Neural cell (in vitro differentiated cells): ENCODE results near the gene AGXT2. TPM values are rescaled to one million over a fixed set of nuclear protein-coding genes. Genes with fewer than 3 reads are reported as not detected.

Experiments used
- H2AFZ ChIP-seq: fragments of 200-600, 300-800 bp; sonication (generic), shearing (Covaris generic); 2 replicates; pipeline ENCODE4 v1.6.0; 2014; ENCODE audit warnings: low read depth, mild to moderate bottlenecking, antibody characterized with exemption, low read length, moderate library complexity
- H3F3A ChIP-seq: fragments of 200-600 bp; shearing (Covaris generic); 2 replicates; pipeline ENCODE4 v1.6.1; 2016; ENCODE audit warnings: mild to moderate bottlenecking, moderate library complexity, mixed read lengths, antibody characterized with exemption, low read length; ENCODE audit not compliant: insufficient read depth, poor library complexity, severe bottlenecking
- H3K27ac ChIP-seq: fragments of 200-600, 300-800 bp; sonication (generic), shearing (Covaris generic); 2 replicates; pipeline ENCODE4 v1.5.1; 2014; ENCODE audit warnings: mild to moderate bottlenecking, low read length, moderate library complexity
- H3K27me3 ChIP-seq: fragments of 300-800, 200-600 bp; sonication (generic), shearing (Covaris generic); 2 replicates; pipeline ENCODE4 v1.6.0; 2014; ENCODE audit warnings: mild to moderate bottlenecking, low read depth, low read length, moderate library complexity; ENCODE audit not compliant: insufficient read depth
- H3K36me3 ChIP-seq: fragments of 300-800, 200-600 bp; sonication (generic), shearing (Covaris generic); 2 replicates; pipeline ENCODE4 v1.5.1; 2014; ENCODE audit warnings: mild to moderate bottlenecking, antibody characterized with exemption, low read length, moderate library complexity; ENCODE audit not compliant: insufficient read depth
- H3K4me2 ChIP-seq: fragments of 300-800, 200-600 bp; sonication (generic), shearing (Covaris generic); 2 replicates; pipeline ENCODE4 v1.6.0; 2014; ENCODE audit warnings: mild to moderate bottlenecking, low read length
- H3K4me3 ChIP-seq: fragments of 300-800, 200-600 bp; sonication (generic), shearing (Covaris generic); 2 replicates; pipeline ENCODE4 v1.5.1; 2014; ENCODE audit warnings: mild to moderate bottlenecking, low read length, moderate library complexity
- H3K79me2 ChIP-seq: fragments of 200-600 bp; shearing (Covaris generic); replicated peaks from 2 replicates; pipeline ENCODE4 v1.6.0; 2014; ENCODE audit warnings: mild to moderate bottlenecking, low read length, moderate library complexity; ENCODE audit not compliant: insufficient read depth
- H3K9ac ChIP-seq: fragments of 300-800, 200-600 bp; sonication (generic), shearing (Covaris generic); 2 replicates; pipeline ENCODE4 v1.6.1; 2016; ENCODE audit warnings: mild to moderate bottlenecking, low read length, mixed read lengths
- H3K9me2 ChIP-seq: fragments of 200-600 bp; shearing (Covaris generic); 2 replicates; pipeline ENCODE4 v1.6.1; 2016; ENCODE audit warnings: mild to moderate bottlenecking, low read length, mixed read lengths; ENCODE audit not compliant: insufficient read depth
- H3K9me3 ChIP-seq: fragments of 200-600, 300-800 bp; sonication (generic), shearing (Covaris generic); 2 replicates; pipeline ENCODE4 v1.6.1; 2016; ENCODE audit warnings: mild to moderate bottlenecking, mixed run types, low read length, moderate library complexity, mixed read lengths
- H4K20me1 ChIP-seq: fragments of 200-600 bp; shearing (Covaris generic); 2 replicates; pipeline ENCODE4 v1.6.1; 2016; ENCODE audit warnings: mild to moderate bottlenecking, mixed run types; ENCODE audit not compliant: insufficient read depth
- CTCF ChIP-seq: fragments of 450-650 bp; IDR thresholded peaks from 2 replicates; pipeline ENCODE4 v1.5.1; 2014; ENCODE audit warnings: antibody characterized with exemption, mild to moderate bottlenecking, moderate library complexity; ENCODE audit not compliant: poor library complexity, severe bottlenecking
- EP300 ChIP-seq: fragments of 450-650 bp; conservative IDR thresholded peaks from 2 replicates; pipeline ENCODE4 v1.6.1; 2014; ENCODE audit warnings: antibody characterized with exemption, mild to moderate bottlenecking, moderate library complexity; ENCODE audit not compliant: poor library complexity, severe bottlenecking
- EZH2 ChIP-seq: fragments of 200-600, 300-800 bp; shearing (Covaris generic), sonication (generic); IDR thresholded peaks from 2 replicates; pipeline ENCODE4 v1.6.1; 2014; ENCODE audit warnings: antibody characterized with exemption, low read length, borderline replicate concordance, mild to moderate bottlenecking; ENCODE audit not compliant: insufficient read depth, poor library complexity, severe bottlenecking
- MXI1 ChIP-seq: fragments of 450-650 bp; conservative IDR thresholded peaks from 2 replicates; pipeline ENCODE4 v1.6.1; 2014; ENCODE audit warnings: antibody characterized with exemption, mild to moderate bottlenecking; ENCODE audit not compliant: poor library complexity, severe bottlenecking
- POLR2AphosphoS5 ChIP-seq: IDR thresholded peaks from 2 replicates; pipeline ENCODE4 v1.6.1; 2012
- RAD21 ChIP-seq: fragments of 450-650 bp; conservative IDR thresholded peaks from 2 replicates; pipeline ENCODE4 v1.6.1; 2014; ENCODE audit warnings: antibody characterized with exemption, mild to moderate bottlenecking, moderate library complexity
- REST ChIP-seq: IDR thresholded peaks from 2 replicates; pipeline ENCODE4 v1.6.1; 2012; ENCODE audit warnings: borderline replicate concordance
- SMC3 ChIP-seq: fragments of 450-650 bp; conservative IDR thresholded peaks from 2 replicates; pipeline ENCODE4 v1.6.1; 2014; ENCODE audit warnings: antibody characterized with exemption, mild to moderate bottlenecking, moderate library complexity; ENCODE audit not compliant: poor library complexity
- TAF1 ChIP-seq: IDR thresholded peaks from 2 replicates; pipeline ENCODE4 v1.6.1; 2012; ENCODE audit warnings: low read depth
- polyA plus RNA-seq: library from polyadenylated mRNA; depleted of rRNA; stranded (reverse); fragments of >200 nt; gene quantifications from 2 replicates; pipeline ENCODE4 v1.2.3, GENCODE V29; 2014

Gene AGXT2
- polyA plus RNA-seq, 1 donor from 2014 or later = not detected

GRCh38 chr5:34957321-34957720, 90.4 kb downstream of the AGXT2 start:
- H3K79me2 ChIP-seq = no peaks in the 10 kb centered on the region
- H3K4me3 ChIP-seq = no peak overlapping the region
- H3F3A ChIP-seq = no peaks in the 10 kb centered on the region
- H3K9me2 ChIP-seq = no peaks in the 10 kb centered on the region
- H2AFZ ChIP-seq = no peak overlapping the region
- no peak overlapping the region for H3K9ac ChIP-seq
- no peaks in the 10 kb centered on the region for H3K9me3 ChIP-seq
- H3K27me3 ChIP-seq = no peaks in the 10 kb centered on the region
- no peak overlapping the region for H3K27ac ChIP-seq
- TF ChIP-seq MXI1 (no peak), TAF1 (no peak), RAD21 (no peak), SMC3 (no peak), CTCF (no peak), POLR2AphosphoS5 (no peak), REST (no peak), EZH2 (no peak), EP300 (no peak)
- no peaks in the 10 kb centered on the region for H4K20me1 ChIP-seq
- H3K36me3 ChIP-seq = no peaks in the 10 kb centered on the region
- H3K4me2 ChIP-seq = no peak overlapping the region

Other genes starting within 250 kb of the AGXT2 start
- gene TTC23L, start 208.8 kb downstream of the AGXT2 start, polyA plus RNA-seq = 5.1 and 8.3 TPM in 2 replicates
- gene RAD1, start 132.4 kb downstream of the AGXT2 start, polyA plus RNA-seq = 27.0 and 37.2 TPM in 2 replicates
- 24.9 and 29.2 TPM in 2 replicates for gene BRIX1, start 132.2 kb downstream of the AGXT2 start, polyA plus RNA-seq
- 14.9 and 17.0 TPM in 2 replicates for gene DNAJC21, start 118.4 kb downstream of the AGXT2 start, polyA plus RNA-seq
- 0.50 and 0.78 TPM in 2 replicates for gene PRLR, start 182.5 kb upstream of the AGXT2 start, polyA plus RNA-seq